ENCODE results near the gene AP1G2.

Gene AP1G2

DNA sequence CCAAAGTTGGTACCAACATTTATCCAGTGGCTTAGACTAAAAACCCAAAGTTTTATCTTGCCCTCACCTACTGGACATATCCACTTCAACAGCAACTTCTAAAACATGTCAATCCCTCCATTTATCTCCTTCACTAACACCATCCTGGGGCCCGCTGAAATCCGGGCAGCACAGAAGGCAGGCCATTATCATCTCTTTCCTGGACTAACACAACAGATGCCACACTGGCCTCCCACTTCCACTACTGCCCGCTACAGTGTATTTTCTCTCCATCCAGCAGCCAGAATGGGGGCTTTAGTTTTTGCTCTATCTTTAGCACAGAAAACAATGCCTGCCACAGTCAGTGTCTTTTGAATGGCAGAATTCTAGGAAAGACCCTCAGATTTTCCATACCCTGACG lies 31.6 kb downstream of the AP1G2 start:
- Histone ChIP-seq H3K27me3 (ENCODE audit: insufficient read depth, low read depth) (no peaks in the 10 kb centered on the region), H3K79me2 (ENCODE audit: insufficient read depth, low read depth) (no peaks in the 10 kb centered on the region), H3K36me3 (ENCODE audit: insufficient read depth) (no peaks in the 10 kb centered on the region), H3K9ac (no peak overlapping the region), H3K27ac (no peak overlapping the region), H3K4me3 (IDR thresholded peaks at IDR 0.05; ENCODE audit: insufficient read depth, low read depth, low read length) (no peak overlapping the region), H3K4me2 (no peak overlapping the region), H2AFZ (ENCODE audit: low read depth) (no peak overlapping the region), H3K4me1 (ENCODE audit: low read depth, poor library complexity, severe bottlenecking) (no peaks in the 10 kb centered on the region), H4K20me1 (ENCODE audit: insufficient read depth) (no peaks in the 10 kb centered on the region)
- TF ChIP-seq, protein P1, sequence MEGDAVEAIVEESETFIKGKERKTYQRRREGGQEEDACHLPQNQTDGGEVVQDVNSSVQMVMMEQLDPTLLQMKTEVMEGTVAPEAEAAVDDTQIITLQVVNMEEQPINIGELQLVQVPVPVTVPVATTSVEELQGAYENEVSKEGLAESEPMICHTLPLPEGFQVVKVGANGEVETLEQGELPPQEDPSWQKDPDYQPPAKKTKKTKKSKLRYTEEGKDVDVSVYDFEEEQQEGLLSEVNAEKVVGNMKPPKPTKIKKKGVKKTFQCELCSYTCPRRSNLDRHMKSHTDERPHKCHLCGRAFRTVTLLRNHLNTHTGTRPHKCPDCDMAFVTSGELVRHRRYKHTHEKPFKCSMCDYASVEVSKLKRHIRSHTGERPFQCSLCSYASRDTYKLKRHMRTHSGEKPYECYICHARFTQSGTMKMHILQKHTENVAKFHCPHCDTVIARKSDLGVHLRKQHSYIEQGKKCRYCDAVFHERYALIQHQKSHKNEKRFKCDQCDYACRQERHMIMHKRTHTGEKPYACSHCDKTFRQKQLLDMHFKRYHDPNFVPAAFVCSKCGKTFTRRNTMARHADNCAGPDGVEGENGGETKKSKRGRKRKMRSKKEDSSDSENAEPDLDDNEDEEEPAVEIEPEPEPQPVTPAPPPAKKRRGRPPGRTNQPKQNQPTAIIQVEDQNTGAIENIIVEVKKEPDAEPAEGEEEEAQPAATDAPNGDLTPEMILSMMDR (conservative IDR thresholded peaks at IDR 0.05; ENCODE audit: low read depth, low read length): no peak

DNA sequence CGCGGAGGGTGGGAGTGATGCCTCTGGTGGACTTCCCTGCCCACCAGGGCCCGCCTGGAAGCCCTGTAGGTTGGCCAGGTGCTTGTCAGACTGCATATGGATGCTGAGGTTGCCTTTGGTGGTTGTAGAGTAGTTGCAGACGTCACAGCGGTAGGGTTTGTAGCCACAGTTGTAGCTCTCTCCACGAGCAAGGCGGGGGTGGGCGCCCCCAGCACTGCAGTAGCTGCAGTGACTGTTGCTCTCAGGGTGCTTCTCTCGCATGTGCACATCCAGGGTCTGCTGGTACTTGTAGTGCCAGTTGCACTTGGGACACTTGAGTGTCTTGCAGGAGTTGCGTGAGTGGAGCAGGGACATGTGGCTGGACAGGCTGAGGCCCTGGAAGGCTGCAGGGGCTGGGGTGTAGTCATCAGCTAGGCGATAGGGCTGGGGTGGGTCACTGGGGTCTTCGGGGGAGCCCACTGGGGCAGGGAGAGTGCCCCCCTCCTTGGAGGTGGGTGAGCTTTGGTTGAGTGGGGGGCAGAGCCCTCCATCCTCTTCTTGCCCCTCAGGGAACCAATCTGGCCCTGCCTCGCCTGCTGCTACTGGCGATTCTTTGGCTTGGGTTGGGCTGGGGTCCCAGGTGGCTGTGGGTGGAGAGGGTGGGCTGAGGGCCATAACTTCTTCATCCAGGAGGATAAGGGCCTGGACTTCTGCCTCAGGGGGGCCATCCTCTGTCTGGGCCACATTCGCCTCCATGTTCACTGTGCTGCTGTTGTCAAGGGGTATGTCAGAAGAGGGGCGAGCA lies 33.7 kb downstream of the AP1G2 start:
- no peak overlapping the region for H3K4me2 ChIP-seq

DNA sequence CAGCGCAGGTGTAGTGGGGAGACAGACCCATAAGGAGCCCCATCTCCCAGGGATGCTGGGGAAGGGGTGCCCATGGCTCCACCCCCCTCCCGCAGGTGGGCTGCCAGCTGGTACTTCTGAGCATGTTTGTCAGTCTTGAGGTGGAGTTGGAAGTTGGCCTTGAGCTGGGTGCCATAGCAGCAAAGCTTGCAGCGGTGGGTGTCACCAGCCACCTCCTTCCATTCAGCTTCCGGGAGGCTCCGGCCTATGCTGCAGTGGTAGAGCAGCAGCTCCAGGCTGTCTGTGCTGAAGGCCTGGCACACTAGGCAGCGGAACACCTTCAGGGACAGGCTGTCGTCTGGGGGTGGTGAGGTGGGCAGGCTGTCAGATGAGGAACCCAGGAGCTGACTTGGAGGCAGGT lies 34.9 kb downstream of the AP1G2 start:
- H3K9ac ChIP-seq: no peak overlapping the region
- no peaks in the 10 kb centered on the region for H3K79me2 ChIP-seq (ENCODE audit: insufficient read depth, low read depth)
- no peaks in the 10 kb centered on the region for H4K20me1 ChIP-seq (ENCODE audit: insufficient read depth)
- no peak overlapping the region for H3K4me3 ChIP-seq (IDR thresholded peaks at IDR 0.05; ENCODE audit: insufficient read depth, low read depth, low read length)
- no peaks in the 10 kb centered on the region for H3K36me3 ChIP-seq (ENCODE audit: insufficient read depth)
- TF ChIP-seq, protein P1 (conservative IDR thresholded peaks at IDR 0.05; ENCODE audit: low read depth, low read length): no peak
- no peaks in the 10 kb centered on the region for H3K27me3 ChIP-seq (ENCODE audit: insufficient read depth, low read depth)
- H3K27ac ChIP-seq: no peak overlapping the region
- no peak overlapping the region for H3K4me2 ChIP-seq
- H2AFZ ChIP-seq (ENCODE audit: low read depth): no peak overlapping the region
- no peaks in the 10 kb centered on the region for H3K4me1 ChIP-seq (ENCODE audit: low read depth, poor library complexity, severe bottlenecking)

More for the DNA sequence above, 33.7 kb downstream of the AP1G2 start:
- TF ChIP-seq, protein P1 (conservative IDR thresholded peaks at IDR 0.05; ENCODE audit: low read depth, low read length): no peak
- Histone ChIP-seq H3K9ac (no peak overlapping the region), H2AFZ (ENCODE audit: low read depth) (no peak overlapping the region), H3K4me3 (IDR thresholded peaks at IDR 0.05; ENCODE audit: insufficient read depth, low read depth, low read length) (no peak overlapping the region), H3K36me3 (ENCODE audit: insufficient read depth) (no peaks in the 10 kb centered on the region), H3K79me2 (ENCODE audit: insufficient read depth, low read depth) (no peaks in the 10 kb centered on the region), H3K4me1 (ENCODE audit: low read depth, poor library complexity, severe bottlenecking) (no peaks in the 10 kb centered on the region), H3K27me3 (ENCODE audit: insufficient read depth, low read depth) (no peaks in the 10 kb centered on the region), H4K20me1 (ENCODE audit: insufficient read depth) (no peaks in the 10 kb centered on the region), H3K27ac (no peak overlapping the region)

DNA sequence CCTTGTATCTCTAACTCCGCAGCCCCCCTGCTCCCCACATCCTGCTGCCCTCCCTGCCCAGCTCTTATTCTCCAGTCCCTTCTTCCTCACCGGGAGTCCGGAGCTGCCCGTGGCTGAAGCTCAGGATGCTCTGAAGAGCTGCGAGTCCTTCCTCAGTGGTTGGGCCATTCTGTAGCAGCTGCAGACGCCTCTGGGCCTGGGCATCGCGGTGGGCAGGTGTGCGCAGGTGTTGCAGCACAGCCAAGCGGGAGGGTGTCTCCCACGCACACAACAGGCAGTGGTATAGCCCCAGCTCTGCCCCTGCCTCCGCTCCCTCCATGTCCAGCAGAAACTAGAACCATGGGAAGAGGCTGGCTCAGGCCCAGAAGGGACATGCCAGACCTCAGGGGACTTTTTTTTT lies 36.2 kb downstream of the AP1G2 start:
- H3K27me3 ChIP-seq (ENCODE audit: insufficient read depth, low read depth): no peaks in the 10 kb centered on the region
- H3K4me2 ChIP-seq: no peak overlapping the region
- H3K4me1 ChIP-seq (ENCODE audit: low read depth, poor library complexity, severe bottlenecking): no peaks in the 10 kb centered on the region
- no peak overlapping the region for H3K9ac ChIP-seq
- H2AFZ ChIP-seq (ENCODE audit: low read depth): no peak overlapping the region
- TF ChIP-seq, protein P1 (conservative IDR thresholded peaks at IDR 0.05; ENCODE audit: low read depth, low read length): no peak
- H3K27ac ChIP-seq: no peak overlapping the region
- no peaks in the 10 kb centered on the region for H3K36me3 ChIP-seq (ENCODE audit: insufficient read depth)
- no peaks in the 10 kb centered on the region for H4K20me1 ChIP-seq (ENCODE audit: insufficient read depth)
- H3K79me2 ChIP-seq (ENCODE audit: insufficient read depth, low read depth): no peaks in the 10 kb centered on the region
- no peak overlapping the region for H3K4me3 ChIP-seq (IDR thresholded peaks at IDR 0.05; ENCODE audit: insufficient read depth, low read depth, low read length)
